Measurements from ENCODE around the gene VPS36. TPM values are rescaled to one million over a fixed set of nuclear protein-coding genes. Genes with fewer than 3 reads are reported as not detected.
A peak's percentile ranks its signal among the peaks of the same experiment; 100 is the strongest.

Gene VPS36
- total and polyA plus RNA-seq, 2 of the 4 experiments (the other 2 are of a cell fraction), result 14.8 to 16.7 TPM

DNA sequence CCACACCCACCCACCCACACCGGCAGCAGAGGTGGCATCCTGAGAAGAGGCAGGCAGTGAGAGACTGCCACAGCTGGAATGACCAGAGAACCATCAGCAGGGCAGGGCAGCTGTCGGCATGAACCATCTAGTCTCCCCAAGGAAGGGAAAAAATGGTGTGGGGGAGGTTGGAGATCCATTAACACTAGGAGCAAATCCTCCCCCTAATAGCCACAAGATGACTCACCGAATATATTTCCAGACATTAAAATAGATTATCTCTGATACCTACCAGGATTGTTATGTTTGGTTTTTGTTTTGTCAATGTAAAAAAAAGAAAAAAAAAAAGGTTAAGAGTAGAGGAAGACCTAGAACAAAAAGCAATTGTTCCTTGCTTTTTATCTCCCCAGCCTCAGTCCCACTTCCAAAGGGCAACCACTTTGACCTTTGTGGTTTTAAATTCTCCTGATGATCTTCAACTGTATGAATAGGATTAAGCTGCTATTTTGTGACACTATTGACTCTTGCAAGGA, 78.6 kb downstream of the VPS36 start:
- Histone ChIP-seq H3K36me3 (ENCODE audit: control insufficient read depth, insufficient read depth, low read length) (no peaks in the 10 kb centered on the region), H4K8ac (ENCODE audit: low read depth in 2 of 2, low read length in 2 of 2) (no peak overlapping the region), H3K23ac (ENCODE audit: low read depth, low read length) (no peak overlapping the region), H2BK120ac (ENCODE audit: low read depth, low read length) (no peak overlapping the region), H3K4me2 (ENCODE audit: low read depth, low read length) (peak overlapping the region; percentile 20; the same call in 1 of the 2 replicates), H3K9ac (ENCODE audit: low read depth, low read length) (no peak overlapping the region), H3K79me1 (ENCODE audit: low read depth in 1 of 2, low read length in 2 of 2) (no peaks in the 10 kb centered on the region), H2AFZ (replicated peaks; ENCODE audit: low read length, poor library complexity) (peak overlapping the region; percentile 38), H3K18ac (ENCODE audit: low read depth, low read length) (no peak overlapping the region), H2AK9ac (replicated peaks; ENCODE audit: low read depth, low read length, poor library complexity) (no peak overlapping the region), H4K5ac (ENCODE audit: low read depth, low read length) (no peak overlapping the region), H2BK15ac (ENCODE audit: low read depth, low read length) (no peak overlapping the region), H2AK5ac (ENCODE audit: low read depth, low read length) (no peak overlapping the region), H3K14ac (replicated peaks; ENCODE audit: low read depth, low read length) (no peak overlapping the region), H3K4ac (ENCODE audit: low read depth, low read length) (no peak overlapping the region), H3K56ac (ENCODE audit: extremely low read depth, insufficient read depth, low read length) (no peak overlapping the region), H3K9me1 (ENCODE audit: insufficient read depth, low read length) (no peaks in the 10 kb centered on the region), H3K4me1 (ENCODE audit: control insufficient read depth, insufficient read depth, low read length) (peaks cover 3% of the 10 kb centered on the region), H3K27ac (ENCODE audit: insufficient read depth, low read length) (no peak overlapping the region), H2BK20ac (ENCODE audit: low read depth, low read length) (no peak overlapping the region), H4K20me1 (ENCODE audit: insufficient read depth, low read length) (no peaks in the 10 kb centered on the region), H3K9me3 (ENCODE audit: control insufficient read depth, insufficient read depth, low read length) (no peaks in the 10 kb centered on the region), H3K27me3 (ENCODE audit: control insufficient read depth, insufficient read depth, low read length) (no peaks in the 10 kb centered on the region), H4K91ac (ENCODE audit: insufficient read depth, low read depth, low read length) (no peak overlapping the region), H3K4me3 (ENCODE audit: insufficient read depth, low read depth, low read length) (no peak overlapping the region), H2BK5ac (ENCODE audit: low read depth, low read length, poor library complexity, severe bottlenecking) (no peak overlapping the region)
- intact Hi-C loops (cut with micrococcal nuclease) (no loop called here), in situ Hi-C loops (cut with MboI; ENCODE audit: low sequenced_read_pairs) (no loop called here), dilution Hi-C loops (cut with HindIII; ENCODE audit: low sequenced_read_pairs, unreplicated experiment) (no loop called here)
- no CpG with 5 or more reads among the region's 3 CpGs for WGBS, 2 experiments (ENCODE audit: extremely low coverage in 2 of 2, insufficient read length in 1 of 2)
- DNase-seq, result peak; percentile 63
- POLR2A ChIA-PET (ENCODE audit: unreplicated experiment), result no interaction called here
- peak; percentile 65 for ATAC-seq (ENCODE audit: low read depth)
- TF ChIP-seq MAZ (IDR thresholded peaks at IDR 0.05; ENCODE audit: borderline replicate concordance, low read depth, low read length) (no peak), RCOR1 (IDR thresholded peaks at IDR 0.05; ENCODE audit: insufficient replicate concordance, low read length) (no peak), FOS (IDR thresholded peaks at IDR 0.05; ENCODE audit: low read depth, low read length) (0 out of 2 replicates have a peak, but pooled peaks have one; percentile 25)
- no TSS peak for BruUV-seq (replicated peaks)
- CTCF ChIA-PET, result no interaction called here

Data from IMR-90 (cell line).